Stomach (tissue), 9 donors: ENCODE results near the gene LAMTOR3. TPM values are rescaled to one million over a fixed set of nuclear protein-coding genes. Genes with fewer than 3 reads are reported as not detected.
A peak's percentile ranks its signal among the peaks of the same experiment; 100 is the strongest.
"Not testable (repeated sequence)": the region's sequence is repeated elsewhere in the genome, so short reads cannot be mapped to it uniquely, and the experiment has no call there.

ENCODE experiments used
- DNase-seq, 2 donors: peaks; one replicate each; pipeline versions ENCODE4 v3.0.0 to v3.0.0-alpha.2; 2013 to 2019
- H3K27ac ChIP-seq, 5 donors: fragments of 200-600 bp in 4 of 5; sonication (generic) in 4 of 5; one replicate each; pipeline ENCODE4 v1.5.1; 2013 to 2019; ENCODE audit warnings: mild to moderate bottlenecking in 1 of 5, moderate library complexity in 1 of 5
- H3K27me3 ChIP-seq, 3 donors: fragments of 200-600 bp; sonication (generic); one replicate each; pipeline ENCODE4 v1.5.1; 2017 to 2019; ENCODE audit warnings: mixed run types in 1 of 3
- H3K36me3 ChIP-seq, 4 donors: fragments of 200-600 bp; sonication (generic); 1 replicate in 3 of 4; 2 replicates in 1 of 4; pipeline ENCODE4 v1.5.1; 2016 to 2019
- H3K4me1 ChIP-seq, 4 donors: fragments of 200-600 bp; sonication (generic); one replicate each; pipeline ENCODE4 v1.5.1; 2016 to 2019
- H3K4me3 ChIP-seq, 4 donors: fragments of 200-600 bp; sonication (generic) in 3 of 4; one replicate each; pipeline ENCODE4 v1.5.1; 2016 to 2019; ENCODE audit warnings: mild to moderate bottlenecking in 1 of 4
- H3K9me3 ChIP-seq, 4 donors: fragments of 200-600 bp; sonication (generic); one replicate each; pipeline ENCODE4 v1.5.1; 2016 to 2019
- EP300 ChIP-seq: sonication (generic); formaldehyde crosslinking; IDR thresholded peaks from one replicate; pipeline ENCODE4 v1.6.1; 2017; ENCODE audit warnings: antibody characterized with exemption
- POLR2A ChIP-seq, 4 donors: fragments of 450-650 bp; IDR thresholded peaks; one replicate each; pipeline ENCODE4 v1.6.1; 2016; ENCODE audit warnings: antibody characterized with exemption in 4 of 4, control low read depth in 2 of 4, mild to moderate bottlenecking in 1 of 4, moderate library complexity in 1 of 4
- POLR2AphosphoS5 ChIP-seq, 3 donors: sonication (generic); formaldehyde crosslinking; IDR thresholded peaks; one replicate each; pipeline ENCODE4 v1.6.1; 2016; ENCODE audit warnings: antibody characterized with exemption in 3 of 3
- WGBS, 5 donors: extraction: QIAGEN DNeasy Blood & Tissue Kit in 3 of 5; methylation state at CpG; one replicate each; pipeline versions ENCODE4 v1.1.5 to v1.1.7; 2013 to 2018; 5-methylcytosine and 5-hydroxymethylcytosine counted together
- intact Hi-C: fragments of 100-400 bp; cut with DNase I; formaldehyde crosslinking; loops from one replicate; pipeline ENCODE4 v1.15.1; 2023; ENCODE audit warnings: low total_unique reads
- polyA plus RNA-seq, 3 donors: library from polyadenylated mRNA; stranded (reverse); fragments of 200-250 nt; gene quantifications; one replicate each; pipeline ENCODE4 v1.2.3, GENCODE V29; 2013
- total RNA-seq, 5 donors: library from RNA; depleted of rRNA; stranded (reverse); fragments of >200 nt; gene quantifications; one replicate each; pipeline versions ENCODE4 v1.1.0 to v1.2.3, GENCODE V29; 2014 to 2016
- TF ChIP-seq, protein P1 (sequence below), 7 experiments: fragments of 450-650 bp in 4 of 7; fragments of 200-600 bp in 3 of 7; sonication (generic) in 3 of 7; IDR thresholded peaks; one replicate each; pipeline ENCODE4 v1.5.1; 2016 to 2019; ENCODE audit warnings: antibody characterized with exemption in 7 of 7, control low read depth in 2 of 7, mild to moderate bottlenecking in 1 of 7
- donor health status: healthy with polysubstance abuse.
- donor health status: Bipolar disorder and iron deficiency.
- donor health status: healthy.

The LAMTOR3 gene
- total and polyA plus RNA-seq, 8 donors, result 1.7 to 88.4 (median 40.0) TPM

DNA sequence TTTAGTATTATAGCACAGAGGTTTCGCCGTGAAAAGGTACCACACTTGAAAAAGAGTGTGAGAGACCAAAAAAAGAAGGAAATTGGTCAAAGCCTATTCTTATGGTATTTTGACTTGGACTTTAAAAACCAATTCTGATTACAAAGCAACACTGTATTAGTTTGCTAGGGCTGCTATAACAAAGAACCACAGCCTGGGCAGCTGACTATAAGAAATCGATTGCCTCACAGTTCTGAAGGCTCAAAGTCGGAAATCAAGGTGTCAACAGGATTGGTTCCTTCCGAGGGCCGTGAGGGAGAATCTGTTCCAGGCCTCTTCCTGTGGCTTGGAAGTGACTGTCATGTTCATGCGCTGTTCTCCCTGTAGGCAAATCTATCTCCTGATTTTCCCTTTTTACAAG is 59.7 kb downstream of the LAMTOR3 start:
- Histone ChIP-seq H3K4me3 (no peak overlapping the region), H3K27me3 (no peaks in the 10 kb centered on the region), H3K9me3 (no peaks in the 10 kb centered on the region), H3K36me3 (peaks cover 0 to 14% (median 3%) of the 10 kb centered on the region in 4 donors), H3K27ac (no peak overlapping the region), H3K4me1 (peaks cover 6 to 20% (median 14%) of the 10 kb centered on the region in 4 donors)
- intact Hi-C loops, result no loop called here
- 95 to 98% (median 98%) methylated on average over 7 of the region's 7 CpGs for WGBS, 5 donors
- TF ChIP-seq, protein P1, sequence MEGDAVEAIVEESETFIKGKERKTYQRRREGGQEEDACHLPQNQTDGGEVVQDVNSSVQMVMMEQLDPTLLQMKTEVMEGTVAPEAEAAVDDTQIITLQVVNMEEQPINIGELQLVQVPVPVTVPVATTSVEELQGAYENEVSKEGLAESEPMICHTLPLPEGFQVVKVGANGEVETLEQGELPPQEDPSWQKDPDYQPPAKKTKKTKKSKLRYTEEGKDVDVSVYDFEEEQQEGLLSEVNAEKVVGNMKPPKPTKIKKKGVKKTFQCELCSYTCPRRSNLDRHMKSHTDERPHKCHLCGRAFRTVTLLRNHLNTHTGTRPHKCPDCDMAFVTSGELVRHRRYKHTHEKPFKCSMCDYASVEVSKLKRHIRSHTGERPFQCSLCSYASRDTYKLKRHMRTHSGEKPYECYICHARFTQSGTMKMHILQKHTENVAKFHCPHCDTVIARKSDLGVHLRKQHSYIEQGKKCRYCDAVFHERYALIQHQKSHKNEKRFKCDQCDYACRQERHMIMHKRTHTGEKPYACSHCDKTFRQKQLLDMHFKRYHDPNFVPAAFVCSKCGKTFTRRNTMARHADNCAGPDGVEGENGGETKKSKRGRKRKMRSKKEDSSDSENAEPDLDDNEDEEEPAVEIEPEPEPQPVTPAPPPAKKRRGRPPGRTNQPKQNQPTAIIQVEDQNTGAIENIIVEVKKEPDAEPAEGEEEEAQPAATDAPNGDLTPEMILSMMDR (IDR thresholded peaks at IDR 0.05), result no peak
- no peak for TF ChIP-seq EP300
- no peak for DNase-seq

DNA sequence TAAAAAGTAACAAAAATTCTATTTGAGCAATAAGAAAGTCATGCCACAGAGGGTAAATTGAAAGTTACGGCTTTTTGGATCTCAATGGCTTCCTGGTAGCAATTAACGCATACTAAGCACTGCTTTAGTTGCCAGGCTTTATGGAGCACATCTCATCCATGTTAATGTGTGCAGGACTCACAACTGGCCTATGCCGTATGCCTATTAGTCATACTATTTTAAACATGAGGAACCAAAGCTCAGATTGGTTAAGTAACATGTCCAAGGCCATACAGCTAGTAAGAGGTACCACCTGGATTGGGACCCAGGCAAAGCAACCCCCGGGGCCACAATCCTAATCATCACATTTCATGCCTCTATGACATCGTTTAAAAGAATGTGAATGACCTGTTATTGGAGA is 60.5 kb downstream of the LAMTOR3 start:
- H3K27ac ChIP-seq, result no peak overlapping the region
- no peaks in the 10 kb centered on the region for H3K27me3 ChIP-seq
- no peak for TF ChIP-seq EP300
- TF ChIP-seq, protein P1 (IDR thresholded peaks at IDR 0.05), result no peak
- no peak for TF ChIP-seq POLR2AphosphoS5 (IDR thresholded peaks at IDR 0.05)
- no peak for TF ChIP-seq POLR2A (IDR thresholded peaks at IDR 0.05)
- 69 to 77% (median 73%) methylated on average over 5 of the region's 5 CpGs for WGBS, 5 donors
- intact Hi-C loops, result no loop called here
- no peak overlapping the region for H3K4me3 ChIP-seq
- DNase-seq, result no peak
- peaks cover 6 to 20% (median 14%) of the 10 kb centered on the region in 4 donors for H3K4me1 ChIP-seq
- no peaks in the 10 kb centered on the region for H3K9me3 ChIP-seq
- peaks cover 0 to 14% (median 3%) of the 10 kb centered on the region in 4 donors for H3K36me3 ChIP-seq

DNA sequence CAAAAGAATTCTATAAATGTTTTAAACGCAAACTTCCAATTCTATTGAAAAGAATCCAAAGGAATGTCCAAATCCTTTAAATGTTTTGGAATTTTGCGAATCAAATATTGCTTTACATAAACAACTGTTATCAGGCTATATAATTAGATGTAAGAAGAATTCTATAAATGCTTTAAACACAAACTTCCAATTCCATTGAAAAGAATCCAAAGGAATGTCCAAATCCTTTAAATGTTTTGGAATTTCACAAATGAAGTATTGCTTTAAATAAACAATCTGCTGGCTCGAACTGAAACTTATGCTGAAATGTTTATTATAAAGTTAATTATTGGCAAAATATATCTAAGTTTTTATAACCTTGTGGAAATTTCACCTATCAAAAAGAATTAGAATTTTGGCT is 61.5 kb downstream of the LAMTOR3 start:
- no peak overlapping the region for H3K27ac ChIP-seq
- no peak overlapping the region for H3K4me3 ChIP-seq
- no peaks in the 10 kb centered on the region for H3K27me3 ChIP-seq
- peaks cover 6 to 20% (median 14%) of the 10 kb centered on the region in 4 donors for H3K4me1 ChIP-seq
- WGBS, 5 donors, result 19 to 45% (median 23%) methylated on average over 3 of the region's 3 CpGs
- H3K9me3 ChIP-seq, result no peaks in the 10 kb centered on the region
- intact Hi-C loops, result no loop called here
- peaks cover 0 to 14% (median 3%) of the 10 kb centered on the region in 4 donors for H3K36me3 ChIP-seq
- no peak for DNase-seq
- TF ChIP-seq POLR2AphosphoS5 (IDR thresholded peaks at IDR 0.05), result no peak
- TF ChIP-seq POLR2A (IDR thresholded peaks at IDR 0.05), result no peak
- TF ChIP-seq, protein P1 (IDR thresholded peaks at IDR 0.05), result no peak
- TF ChIP-seq EP300, result no peak

DNA sequence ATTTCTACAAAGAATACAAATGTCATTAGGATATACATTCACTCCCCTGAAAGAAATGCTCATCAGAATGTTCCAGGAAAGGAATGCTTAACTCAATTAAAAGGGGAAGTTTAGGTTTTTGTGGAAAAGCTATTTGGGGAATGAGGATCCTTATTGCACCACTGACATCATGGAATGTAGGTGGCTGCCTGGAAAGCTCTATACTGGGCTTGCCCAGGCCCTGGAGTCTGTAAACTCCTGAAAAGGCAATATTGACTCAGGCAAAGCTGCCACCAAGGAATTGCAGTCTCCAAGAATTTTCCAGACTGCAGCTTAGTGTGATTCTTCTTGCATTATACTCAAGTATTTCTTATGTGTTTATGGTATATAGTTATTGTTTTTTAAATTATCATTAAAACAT is 61.9 kb downstream of the LAMTOR3 start:
- Histone ChIP-seq H3K9me3 (no peaks in the 10 kb centered on the region), H3K27me3 (no peaks in the 10 kb centered on the region), H3K36me3 (peaks cover 0 to 14% (median 3%) of the 10 kb centered on the region in 4 donors), H3K4me3 (no peak overlapping the region), H3K27ac (no peak overlapping the region), H3K4me1 (peaks cover 6 to 20% (median 14%) of the 10 kb centered on the region in 4 donors)
- DNase-seq, result peak; percentile 30 to 32
- intact Hi-C loops, result no loop called here
- TF ChIP-seq POLR2A (IDR thresholded peaks at IDR 0.05), result no peak
- no peak for TF ChIP-seq POLR2AphosphoS5 (IDR thresholded peaks at IDR 0.05)
- no peak for TF ChIP-seq EP300
- TF ChIP-seq, protein P1 (IDR thresholded peaks at IDR 0.05), result no peak

DNA sequence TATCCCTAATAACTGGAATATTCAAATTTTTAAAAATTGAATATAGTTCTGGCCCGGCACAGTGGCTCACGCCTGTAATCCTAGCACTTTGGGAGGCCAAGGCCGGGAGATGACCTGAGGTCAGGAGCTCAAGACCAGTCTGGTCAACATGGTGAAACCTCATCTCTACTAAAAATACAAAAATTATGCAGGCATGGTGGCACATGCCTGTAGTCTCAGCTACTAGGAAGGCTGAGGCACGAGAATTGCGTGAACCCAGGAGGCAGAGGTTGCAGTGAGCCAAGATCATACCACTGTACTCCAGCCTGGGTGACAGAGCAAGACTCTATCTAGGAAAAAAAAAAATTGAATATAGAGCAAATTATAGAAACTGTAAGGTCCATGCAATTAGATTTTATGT is 64.2 kb downstream of the LAMTOR3 start:
- DNase-seq, H3K27ac ChIP-seq, H3K27me3 ChIP-seq, H3K36me3 ChIP-seq, H3K9me3 ChIP-seq, H3K4me3 ChIP-seq, intact Hi-C loops: not testable (repeated sequence)
- peaks cover 6 to 20% (median 14%) of the 10 kb centered on the region in 4 donors for H3K4me1 ChIP-seq
- WGBS, 5 donors, result 87 to 97% (median 94%) methylated on average over 5 of the region's 5 CpGs
